IMR-90 (cell line): ENCODE data around the gene INKA1.

ENCODE experiments used
- MAFK ChIP-seq: IDR thresholded peaks from 2 replicates; pipeline ENCODE4 v1.6.1; 2012; ENCODE audit warnings: low read depth, low read length, improper control_type of control experiment
- NFE2L2 ChIP-seq: fragments of 150-350 bp; IDR thresholded peaks from 2 replicates; pipeline ENCODE4 v1.6.1; 2016; ENCODE audit warnings: low read depth, mild to moderate bottlenecking, low read length
- POLR2A ChIP-seq: IDR thresholded peaks from 2 replicates; pipeline ENCODE4 v1.6.1; 2012; ENCODE audit warnings: mild to moderate bottlenecking, low read depth, low read length
- RCOR1 ChIP-seq: IDR thresholded peaks from 2 replicates; pipeline ENCODE4 v1.6.1; 2012; ENCODE audit warnings: mild to moderate bottlenecking, low read length, improper control_type of control experiment; ENCODE audit not compliant: insufficient replicate concordance
- TF ChIP-seq, protein P1 (sequence below): conservative IDR thresholded peaks from 2 replicates; pipeline ENCODE4 v1.5.1; 2012; ENCODE audit warnings: mild to moderate bottlenecking, low read depth, low read length, improper control_type of control experiment
- TF ChIP-seq, protein P2 (sequence below): fragments of 150-350 bp; IDR thresholded peaks from 2 replicates; pipeline ENCODE4 v1.6.1; 2017; ENCODE audit warnings: mild to moderate bottlenecking, antibody characterized with exemption, low read length, low read depth

DNA sequence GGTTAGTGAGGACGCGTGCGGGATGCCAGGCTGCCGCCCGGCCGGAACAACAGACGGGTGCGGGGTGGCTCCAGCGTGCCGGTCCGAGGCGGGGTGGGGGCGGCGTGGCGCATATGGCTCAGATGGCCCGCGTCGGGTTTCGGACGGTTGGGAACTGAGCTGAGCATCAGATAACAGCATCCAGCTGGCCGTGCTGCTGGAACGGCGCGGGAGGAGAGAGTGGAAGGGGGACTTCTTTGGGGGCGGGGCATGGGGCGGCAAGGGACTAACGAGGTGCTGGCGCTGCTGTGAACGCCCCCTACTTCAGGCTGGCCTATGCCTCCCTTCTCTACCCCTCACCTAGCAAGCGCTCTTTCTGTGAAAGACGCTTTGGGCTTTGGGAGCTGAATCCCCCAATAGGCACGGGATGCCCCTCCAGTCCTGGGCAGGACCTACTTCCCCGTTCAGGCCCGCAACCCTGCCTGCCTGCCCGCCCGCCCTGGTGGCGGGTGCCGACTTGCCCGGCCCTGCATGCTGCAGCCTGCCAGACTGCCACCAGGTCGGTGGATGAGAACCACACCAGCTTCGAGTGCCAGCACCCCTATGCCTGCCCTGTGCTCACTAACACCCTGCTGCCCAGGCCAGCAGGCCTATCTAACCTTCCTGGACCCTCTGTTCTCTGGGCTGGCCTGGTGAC lies 542 bp downstream of the INKA1 start:
- no peak for TF ChIP-seq NFE2L2
- no peak for TF ChIP-seq POLR2A
- no peak for TF ChIP-seq MAFK
- TF ChIP-seq, protein P1, sequence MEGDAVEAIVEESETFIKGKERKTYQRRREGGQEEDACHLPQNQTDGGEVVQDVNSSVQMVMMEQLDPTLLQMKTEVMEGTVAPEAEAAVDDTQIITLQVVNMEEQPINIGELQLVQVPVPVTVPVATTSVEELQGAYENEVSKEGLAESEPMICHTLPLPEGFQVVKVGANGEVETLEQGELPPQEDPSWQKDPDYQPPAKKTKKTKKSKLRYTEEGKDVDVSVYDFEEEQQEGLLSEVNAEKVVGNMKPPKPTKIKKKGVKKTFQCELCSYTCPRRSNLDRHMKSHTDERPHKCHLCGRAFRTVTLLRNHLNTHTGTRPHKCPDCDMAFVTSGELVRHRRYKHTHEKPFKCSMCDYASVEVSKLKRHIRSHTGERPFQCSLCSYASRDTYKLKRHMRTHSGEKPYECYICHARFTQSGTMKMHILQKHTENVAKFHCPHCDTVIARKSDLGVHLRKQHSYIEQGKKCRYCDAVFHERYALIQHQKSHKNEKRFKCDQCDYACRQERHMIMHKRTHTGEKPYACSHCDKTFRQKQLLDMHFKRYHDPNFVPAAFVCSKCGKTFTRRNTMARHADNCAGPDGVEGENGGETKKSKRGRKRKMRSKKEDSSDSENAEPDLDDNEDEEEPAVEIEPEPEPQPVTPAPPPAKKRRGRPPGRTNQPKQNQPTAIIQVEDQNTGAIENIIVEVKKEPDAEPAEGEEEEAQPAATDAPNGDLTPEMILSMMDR: no peak
- no peak for TF ChIP-seq RCOR1
- TF ChIP-seq, protein P2, sequence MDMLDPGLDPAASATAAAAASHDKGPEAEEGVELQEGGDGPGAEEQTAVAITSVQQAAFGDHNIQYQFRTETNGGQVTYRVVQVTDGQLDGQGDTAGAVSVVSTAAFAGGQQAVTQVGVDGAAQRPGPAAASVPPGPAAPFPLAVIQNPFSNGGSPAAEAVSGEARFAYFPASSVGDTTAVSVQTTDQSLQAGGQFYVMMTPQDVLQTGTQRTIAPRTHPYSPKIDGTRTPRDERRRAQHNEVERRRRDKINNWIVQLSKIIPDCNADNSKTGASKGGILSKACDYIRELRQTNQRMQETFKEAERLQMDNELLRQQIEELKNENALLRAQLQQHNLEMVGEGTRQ: no peak
